ENCODE data around the gene CLDND1. TPM values are rescaled to one million over a fixed set of nuclear protein-coding genes. Genes with fewer than 3 reads are reported as not detected.

CLDND1 gene
- total and polyA plus RNA-seq, 2 of the 13 experiments (the other 11 are each of a cell fraction or from before 2014, with no cell fraction given), result 50.8 to 121 TPM

- TF ChIP-seq AKNA (CRISPR knock-in tag; IDR thresholded peaks at IDR 0.05; ENCODE audit: borderline replicate concordance) (no peak), NCOR1 (IDR thresholded peaks at IDR 0.05; ENCODE audit: borderline replicate concordance, low read length) (no peak), HMGXB4 (CRISPR knock-in tag; IDR thresholded peaks at IDR 0.05; ENCODE audit: borderline replicate concordance in 1 of 2, low read depth in 1 of 2) (peak in 1 of 2 experiments; percentile 12; a peak in 1 of 4 replicates), YY1 (IDR thresholded peaks at IDR 0.05; ENCODE audit: insufficient read depth, insufficient replicate concordance, low read depth, low read length) (peak; percentile 40), ZBTB34 (CRISPR knock-in tag; IDR thresholded peaks at IDR 0.05) (no peak), ZBTB2 (CRISPR knock-in tag; IDR thresholded peaks at IDR 0.05; ENCODE audit: low read depth) (no peak), RFX1 (IDR thresholded peaks at IDR 0.05) (no peak), UBTF (CRISPR knock-in tag; IDR thresholded peaks at IDR 0.05) (no peak), ATF5 (CRISPR knock-in tag; IDR thresholded peaks at IDR 0.05; ENCODE audit: low read depth) (no peak), RFXAP (CRISPR knock-in tag; IDR thresholded peaks at IDR 0.05; ENCODE audit: borderline replicate concordance) (no peak), SRF (IDR thresholded peaks at IDR 0.05; ENCODE audit: low read depth, low read length) (no peak), SALL1 (CRISPR knock-in tag; IDR thresholded peaks at IDR 0.05) (no peak)
Measured at GRCh38 chr3:98521897-98522543, 682 bp downstream of the CLDND1 start (continued).

Data from HepG2 (cell line).